Nephron progenitor cell (in vitro differentiated cells): ENCODE results near the gene CGA.

Source experiments
- DNase-seq: peaks from one replicate; pipeline ENCODE4 v3.0.0; 2021
- H3K27ac Mint-ChIP-seq: 2 replicates; pipeline ENCODE4 v1.8.0; 2021; ENCODE audit warnings: mild to moderate bottlenecking, moderate library complexity, mixed read lengths
- H3K27me3 Mint-ChIP-seq: 2 replicates; pipeline ENCODE4 v1.8.0; 2021; ENCODE audit warnings: mild to moderate bottlenecking, low read depth, mixed read lengths; ENCODE audit not compliant: poor library complexity
- H3K36me3 Mint-ChIP-seq: 2 replicates; pipeline ENCODE4 v1.8.0; 2021; ENCODE audit warnings: low read depth, mixed read lengths
- H3K4me1 Mint-ChIP-seq: 2 replicates; pipeline ENCODE4 v1.8.0; 2021; ENCODE audit warnings: mixed read lengths
- H3K4me3 Mint-ChIP-seq: 2 replicates; pipeline ENCODE4 v1.8.0; 2021; ENCODE audit warnings: mild to moderate bottlenecking, moderate library complexity, mixed read lengths
- H3K9me3 Mint-ChIP-seq: 2 replicates; pipeline ENCODE4 v1.8.0; 2021; ENCODE audit warnings: mild to moderate bottlenecking, moderate library complexity, mixed read lengths
- TF ChIP-seq, protein P1 (sequence below): fragments of 200-600 bp; sonication (generic); IDR thresholded peaks from 2 replicates; pipeline ENCODE4 v1.5.0; 2021; ENCODE audit warnings: antibody characterized with exemption

CGA gene

DNA sequence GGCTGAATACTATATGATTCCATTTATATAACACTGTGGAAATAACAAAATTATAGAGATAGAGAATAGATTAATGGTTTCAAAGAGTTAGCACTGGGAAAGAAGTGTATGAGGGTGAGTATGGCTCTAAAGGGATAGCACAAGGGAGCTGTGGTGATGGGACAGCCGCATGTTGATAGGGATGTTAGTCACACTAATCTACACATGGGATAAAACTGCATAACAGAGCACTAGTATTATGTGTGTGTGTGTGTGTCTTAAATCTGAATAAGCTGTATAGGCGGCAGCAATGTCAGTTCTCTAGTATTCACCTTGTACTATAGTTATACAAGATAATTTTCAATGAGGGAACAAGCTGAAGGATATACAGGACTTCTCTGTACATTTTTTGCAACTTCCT lies 5.8 kb downstream of the CGA start:
- Mint-ChIP-seq H3K27me3 (no peaks in the 10 kb centered on the region), H3K36me3 (no peaks in the 10 kb centered on the region), H3K4me3 (no peak overlapping the region), H3K9me3 (no peaks in the 10 kb centered on the region), H3K4me1 (no peaks in the 10 kb centered on the region), H3K27ac (no peak overlapping the region)
- TF ChIP-seq, protein P1, sequence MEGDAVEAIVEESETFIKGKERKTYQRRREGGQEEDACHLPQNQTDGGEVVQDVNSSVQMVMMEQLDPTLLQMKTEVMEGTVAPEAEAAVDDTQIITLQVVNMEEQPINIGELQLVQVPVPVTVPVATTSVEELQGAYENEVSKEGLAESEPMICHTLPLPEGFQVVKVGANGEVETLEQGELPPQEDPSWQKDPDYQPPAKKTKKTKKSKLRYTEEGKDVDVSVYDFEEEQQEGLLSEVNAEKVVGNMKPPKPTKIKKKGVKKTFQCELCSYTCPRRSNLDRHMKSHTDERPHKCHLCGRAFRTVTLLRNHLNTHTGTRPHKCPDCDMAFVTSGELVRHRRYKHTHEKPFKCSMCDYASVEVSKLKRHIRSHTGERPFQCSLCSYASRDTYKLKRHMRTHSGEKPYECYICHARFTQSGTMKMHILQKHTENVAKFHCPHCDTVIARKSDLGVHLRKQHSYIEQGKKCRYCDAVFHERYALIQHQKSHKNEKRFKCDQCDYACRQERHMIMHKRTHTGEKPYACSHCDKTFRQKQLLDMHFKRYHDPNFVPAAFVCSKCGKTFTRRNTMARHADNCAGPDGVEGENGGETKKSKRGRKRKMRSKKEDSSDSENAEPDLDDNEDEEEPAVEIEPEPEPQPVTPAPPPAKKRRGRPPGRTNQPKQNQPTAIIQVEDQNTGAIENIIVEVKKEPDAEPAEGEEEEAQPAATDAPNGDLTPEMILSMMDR = no peak
- DNase-seq = no peak

DNA sequence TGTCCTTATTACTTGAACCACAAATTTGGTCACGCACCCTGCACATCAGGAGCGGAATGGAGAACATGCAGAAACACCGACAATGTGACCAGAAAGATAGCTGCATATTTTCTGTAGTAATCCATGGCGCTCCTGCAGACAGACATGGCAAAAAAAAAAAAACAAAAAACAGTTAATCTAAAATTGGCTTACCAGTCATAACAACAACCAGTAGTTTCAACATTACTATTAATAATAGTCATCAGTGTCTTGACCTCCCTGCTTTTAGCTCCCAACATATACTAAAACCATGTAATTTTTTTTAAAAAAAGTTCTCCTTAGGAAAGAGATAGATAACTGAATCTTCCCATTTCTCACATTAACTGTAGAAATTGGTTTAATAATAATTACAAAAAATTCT lies 6.8 kb downstream of the CGA start:
- Mint-ChIP-seq H3K9me3 (no peaks in the 10 kb centered on the region), H3K4me3 (no peak overlapping the region), H3K4me1 (no peaks in the 10 kb centered on the region), H3K36me3 (no peaks in the 10 kb centered on the region), H3K27ac (no peak overlapping the region), H3K27me3 (no peaks in the 10 kb centered on the region)
- DNase-seq = no peak
- TF ChIP-seq, protein P1 = no peak

DNA sequence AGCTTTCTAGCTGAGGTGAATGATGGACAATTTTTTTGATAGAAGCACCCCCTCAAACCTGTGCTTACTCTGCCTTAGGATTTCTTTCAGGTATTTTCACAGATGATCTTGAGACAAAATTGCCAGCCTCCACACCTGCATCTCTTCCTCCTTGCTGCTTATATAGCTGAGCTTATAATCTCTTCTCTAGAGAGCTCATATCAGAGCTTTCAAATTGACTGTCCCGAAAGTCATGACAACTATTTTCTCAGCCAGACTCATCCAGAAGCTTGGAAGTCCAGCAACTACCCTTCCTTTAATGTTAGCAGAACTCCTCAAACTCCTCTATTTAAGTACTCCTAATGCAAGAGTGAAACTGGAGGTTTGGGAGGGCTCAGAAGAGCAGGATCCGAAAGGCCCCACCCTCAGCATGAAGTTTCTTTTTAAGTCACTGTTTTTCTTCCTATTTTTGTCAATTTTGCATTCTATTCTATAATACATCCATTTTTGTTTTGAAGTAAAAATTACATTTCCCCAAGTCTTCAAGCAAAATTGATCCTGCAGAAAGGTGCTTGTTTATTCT lies 12.7 kb downstream of the CGA start:
- TF ChIP-seq, protein P1 = no peak
- Mint-ChIP-seq H3K27ac (no peak overlapping the region), H3K4me1 (no peaks in the 10 kb centered on the region), H3K9me3 (no peaks in the 10 kb centered on the region), H3K27me3 (no peaks in the 10 kb centered on the region), H3K4me3 (no peak overlapping the region), H3K36me3 (no peaks in the 10 kb centered on the region)
- no peak for DNase-seq

DNA sequence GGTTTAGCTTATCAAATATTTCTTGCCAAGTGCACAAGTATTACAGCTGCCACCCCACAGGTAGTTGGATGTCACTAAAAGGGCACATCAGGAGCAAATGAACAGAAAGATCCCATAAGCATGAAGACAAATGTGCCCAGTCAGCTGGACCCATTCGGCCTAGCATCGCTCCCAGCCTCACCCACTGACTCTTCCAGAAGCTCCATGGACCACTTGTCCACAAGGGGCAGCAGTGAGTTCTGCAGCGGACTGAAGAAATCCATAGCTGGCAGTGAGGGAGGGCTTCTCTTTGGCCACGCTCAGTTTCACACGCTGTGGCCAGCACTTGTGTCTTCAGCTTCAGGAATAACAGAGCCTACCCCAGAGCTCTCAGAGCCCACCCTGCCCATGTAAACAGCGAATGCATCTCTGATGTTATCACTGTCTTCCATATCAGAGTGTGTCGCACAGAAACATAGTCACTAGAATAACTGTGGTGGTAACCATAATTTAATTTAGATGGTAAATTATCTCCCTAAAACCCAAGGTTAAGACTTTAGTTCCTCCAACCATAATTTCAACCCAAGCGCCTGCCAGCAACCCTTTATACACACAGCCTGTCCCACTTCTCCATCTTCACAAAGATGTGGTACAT lies 15.8 kb downstream of the CGA start:
- Mint-ChIP-seq H3K4me1 (no peaks in the 10 kb centered on the region), H3K27ac (no peak overlapping the region), H3K4me3 (no peak overlapping the region), H3K9me3 (no peaks in the 10 kb centered on the region), H3K36me3 (no peaks in the 10 kb centered on the region), H3K27me3 (no peaks in the 10 kb centered on the region)
- TF ChIP-seq, protein P1 = peak; percentile 94
- DNase-seq = peak; percentile 81

DNA sequence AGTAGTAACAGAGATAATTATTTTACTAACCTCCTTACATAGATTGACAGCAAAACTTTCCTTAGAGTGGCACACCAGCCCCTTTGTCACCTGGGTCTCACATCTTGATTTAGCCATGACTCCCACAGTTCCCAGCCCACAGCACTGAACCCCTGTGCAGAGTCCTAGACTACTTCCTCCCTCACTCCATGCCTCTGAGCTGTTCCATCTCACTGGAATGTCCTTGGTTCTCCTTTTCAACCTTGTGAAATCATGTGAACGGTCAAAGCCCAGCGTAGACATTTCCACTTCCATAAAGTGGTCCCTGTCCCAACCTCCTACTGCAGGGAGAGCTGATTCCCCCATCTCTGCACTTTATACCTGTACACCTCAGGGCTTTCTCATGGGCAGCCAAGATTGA lies 19.7 kb downstream of the CGA start:
- no peak overlapping the region for H3K27ac Mint-ChIP-seq

More for the DNA sequence above, 19.7 kb downstream of the CGA start:
- DNase-seq = no peak
- H3K4me3 Mint-ChIP-seq = no peak overlapping the region
- TF ChIP-seq, protein P1 = no peak
- H3K4me1 Mint-ChIP-seq = peaks cover 6% of the 10 kb centered on the region
- H3K27me3 Mint-ChIP-seq = peaks cover 3% of the 10 kb centered on the region
- no peaks in the 10 kb centered on the region for H3K36me3 Mint-ChIP-seq
- H3K9me3 Mint-ChIP-seq = no peaks in the 10 kb centered on the region
